SK-N-SH (cell line): Measurements from ENCODE around the gene PRKD3.

ENCODE experiments used
- EP300 ChIP-seq, 2 experiments: IDR thresholded peaks; 2 replicates each; pipeline versions ENCODE4 v1.4.0 to v1.6.1; 2012; ENCODE audit warnings: borderline replicate concordance in 1 of 2, low read depth in 1 of 2, low read length in 1 of 2
- EZH2phosphoT487 ChIP-seq: fragments of 200-600 bp; sonication (generic); IDR thresholded peaks from 2 replicates; pipeline ENCODE4 v1.6.1; 2017; ENCODE audit warnings: low read depth, mixed run types, mild to moderate bottlenecking, antibody characterized with exemption, moderate library complexity, borderline replicate concordance
- JUND ChIP-seq: IDR thresholded peaks from 2 replicates; pipeline ENCODE4 v1.4.0; 2012
- MXI1 ChIP-seq: IDR thresholded peaks from 2 replicates; pipeline ENCODE4 v1.6.1; 2012; ENCODE audit warnings: mild to moderate bottlenecking, low read depth, low read length, improper control_type of control experiment
- NFIC ChIP-seq: IDR thresholded peaks from 2 replicates; pipeline ENCODE4 v1.4.0; 2012; ENCODE audit warnings: borderline replicate concordance
- PBX3 ChIP-seq: IDR thresholded peaks from 2 replicates; pipeline ENCODE4; 2012
- RAD21 ChIP-seq: IDR thresholded peaks from 2 replicates; pipeline ENCODE4 v1.6.1; 2012; ENCODE audit warnings: mild to moderate bottlenecking, low read length
- SIN3A ChIP-seq: IDR thresholded peaks from 2 replicates; pipeline ENCODE4 v1.6.1; 2012; ENCODE audit warnings: low read depth, mild to moderate bottlenecking, low read length, moderate library complexity, borderline replicate concordance
- SMC3 ChIP-seq: IDR thresholded peaks from 2 replicates; pipeline ENCODE4 v1.6.1; 2012; ENCODE audit warnings: low read depth, low read length, improper control_type of control experiment
- TF ChIP-seq, protein P1 (sequence below): fragments of 200-600 bp; sonication (generic); IDR thresholded peaks from 2 replicates; pipeline ENCODE4 v1.6.1; 2017; ENCODE audit warnings: antibody characterized with exemption, mild to moderate bottlenecking, moderate library complexity
- TF ChIP-seq, protein P2 (sequence below): IDR thresholded peaks from 2 replicates; pipeline ENCODE4 v1.4.0; 2012; ENCODE audit warnings: low read depth, borderline replicate concordance
- TF ChIP-seq, protein P3 (sequence below): fragments of 150-350 bp; IDR thresholded peaks from 2 replicates; pipeline ENCODE4 v1.6.1; 2016; ENCODE audit warnings: mild to moderate bottlenecking, low read depth, low read length
- TF ChIP-seq, protein P4 (sequence below): IDR thresholded peaks from 2 replicates; pipeline ENCODE4 v1.6.1; 2012; ENCODE audit warnings: mild to moderate bottlenecking, low read depth, low read length, moderate library complexity

- TF ChIP-seq, protein P1, sequence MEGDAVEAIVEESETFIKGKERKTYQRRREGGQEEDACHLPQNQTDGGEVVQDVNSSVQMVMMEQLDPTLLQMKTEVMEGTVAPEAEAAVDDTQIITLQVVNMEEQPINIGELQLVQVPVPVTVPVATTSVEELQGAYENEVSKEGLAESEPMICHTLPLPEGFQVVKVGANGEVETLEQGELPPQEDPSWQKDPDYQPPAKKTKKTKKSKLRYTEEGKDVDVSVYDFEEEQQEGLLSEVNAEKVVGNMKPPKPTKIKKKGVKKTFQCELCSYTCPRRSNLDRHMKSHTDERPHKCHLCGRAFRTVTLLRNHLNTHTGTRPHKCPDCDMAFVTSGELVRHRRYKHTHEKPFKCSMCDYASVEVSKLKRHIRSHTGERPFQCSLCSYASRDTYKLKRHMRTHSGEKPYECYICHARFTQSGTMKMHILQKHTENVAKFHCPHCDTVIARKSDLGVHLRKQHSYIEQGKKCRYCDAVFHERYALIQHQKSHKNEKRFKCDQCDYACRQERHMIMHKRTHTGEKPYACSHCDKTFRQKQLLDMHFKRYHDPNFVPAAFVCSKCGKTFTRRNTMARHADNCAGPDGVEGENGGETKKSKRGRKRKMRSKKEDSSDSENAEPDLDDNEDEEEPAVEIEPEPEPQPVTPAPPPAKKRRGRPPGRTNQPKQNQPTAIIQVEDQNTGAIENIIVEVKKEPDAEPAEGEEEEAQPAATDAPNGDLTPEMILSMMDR: no peak
- TF ChIP-seq MXI1 (no peak), PBX3 (no peak), SIN3A (no peak), EP300 (IDR thresholded peaks at IDR 0.05; ENCODE audit: borderline replicate concordance in 1 of 2, low read depth in 1 of 2, low read length in 1 of 2) (no peak), NFIC (no peak), JUND (no peak), SMC3 (no peak), RAD21 (no peak), EZH2phosphoT487 (no peak)
- TF ChIP-seq, protein P2, sequence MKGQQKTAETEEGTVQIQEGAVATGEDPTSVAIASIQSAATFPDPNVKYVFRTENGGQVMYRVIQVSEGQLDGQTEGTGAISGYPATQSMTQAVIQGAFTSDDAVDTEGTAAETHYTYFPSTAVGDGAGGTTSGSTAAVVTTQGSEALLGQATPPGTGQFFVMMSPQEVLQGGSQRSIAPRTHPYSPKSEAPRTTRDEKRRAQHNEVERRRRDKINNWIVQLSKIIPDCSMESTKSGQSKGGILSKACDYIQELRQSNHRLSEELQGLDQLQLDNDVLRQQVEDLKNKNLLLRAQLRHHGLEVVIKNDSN: no peak
- TF ChIP-seq, protein P3, sequence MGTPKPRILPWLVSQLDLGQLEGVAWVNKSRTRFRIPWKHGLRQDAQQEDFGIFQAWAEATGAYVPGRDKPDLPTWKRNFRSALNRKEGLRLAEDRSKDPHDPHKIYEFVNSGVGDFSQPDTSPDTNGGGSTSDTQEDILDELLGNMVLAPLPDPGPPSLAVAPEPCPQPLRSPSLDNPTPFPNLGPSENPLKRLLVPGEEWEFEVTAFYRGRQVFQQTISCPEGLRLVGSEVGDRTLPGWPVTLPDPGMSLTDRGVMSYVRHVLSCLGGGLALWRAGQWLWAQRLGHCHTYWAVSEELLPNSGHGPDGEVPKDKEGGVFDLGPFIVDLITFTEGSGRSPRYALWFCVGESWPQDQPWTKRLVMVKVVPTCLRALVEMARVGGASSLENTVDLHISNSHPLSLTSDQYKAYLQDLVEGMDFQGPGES: no peak
- TF ChIP-seq, protein P4, sequence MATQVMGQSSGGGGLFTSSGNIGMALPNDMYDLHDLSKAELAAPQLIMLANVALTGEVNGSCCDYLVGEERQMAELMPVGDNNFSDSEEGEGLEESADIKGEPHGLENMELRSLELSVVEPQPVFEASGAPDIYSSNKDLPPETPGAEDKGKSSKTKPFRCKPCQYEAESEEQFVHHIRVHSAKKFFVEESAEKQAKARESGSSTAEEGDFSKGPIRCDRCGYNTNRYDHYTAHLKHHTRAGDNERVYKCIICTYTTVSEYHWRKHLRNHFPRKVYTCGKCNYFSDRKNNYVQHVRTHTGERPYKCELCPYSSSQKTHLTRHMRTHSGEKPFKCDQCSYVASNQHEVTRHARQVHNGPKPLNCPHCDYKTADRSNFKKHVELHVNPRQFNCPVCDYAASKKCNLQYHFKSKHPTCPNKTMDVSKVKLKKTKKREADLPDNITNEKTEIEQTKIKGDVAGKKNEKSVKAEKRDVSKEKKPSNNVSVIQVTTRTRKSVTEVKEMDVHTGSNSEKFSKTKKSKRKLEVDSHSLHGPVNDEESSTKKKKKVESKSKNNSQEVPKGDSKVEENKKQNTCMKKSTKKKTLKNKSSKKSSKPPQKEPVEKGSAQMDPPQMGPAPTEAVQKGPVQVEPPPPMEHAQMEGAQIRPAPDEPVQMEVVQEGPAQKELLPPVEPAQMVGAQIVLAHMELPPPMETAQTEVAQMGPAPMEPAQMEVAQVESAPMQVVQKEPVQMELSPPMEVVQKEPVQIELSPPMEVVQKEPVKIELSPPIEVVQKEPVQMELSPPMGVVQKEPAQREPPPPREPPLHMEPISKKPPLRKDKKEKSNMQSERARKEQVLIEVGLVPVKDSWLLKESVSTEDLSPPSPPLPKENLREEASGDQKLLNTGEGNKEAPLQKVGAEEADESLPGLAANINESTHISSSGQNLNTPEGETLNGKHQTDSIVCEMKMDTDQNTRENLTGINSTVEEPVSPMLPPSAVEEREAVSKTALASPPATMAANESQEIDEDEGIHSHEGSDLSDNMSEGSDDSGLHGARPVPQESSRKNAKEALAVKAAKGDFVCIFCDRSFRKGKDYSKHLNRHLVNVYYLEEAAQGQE: no peak
These were observed 46.0 kb upstream of the PRKD3 start for GRCh38 chr2:37370666-37371065.
